Naive thymus-derived CD4-positive, alpha-beta T cell (primary cell): Measurements from ENCODE around the gene GOLGA6L6. TPM values are rescaled to one million over a fixed set of nuclear protein-coding genes. Genes with fewer than 3 reads are reported as not detected.
"Not testable (repeated sequence)": the region's sequence is repeated elsewhere in the genome, so short reads cannot be mapped to it uniquely, and the experiment has no call there.

Experiments used
- ATAC-seq: fragments of 150-1000 bp; cut with Tn5 transposase; 2 replicates; pipeline ENCODE4 v1.10.0; 2021; ENCODE audit warnings: mild to moderate bottlenecking, moderate library complexity
- CTCF ChIA-PET: fragments of 350-600 bp; sonication (Branson Sonifier 250); formaldehyde crosslinking; loops from one replicate; lab custom pipeline; 2021; ENCODE audit warnings: antibody characterized with exemption; lab: Charles Lee
- POLR2A ChIA-PET: fragments of 350-600 bp; sonication (Branson Sonifier 250); formaldehyde crosslinking; loops from one replicate; lab custom pipeline; 2021; ENCODE audit warnings: antibody characterized with exemption, inconsistent platforms; lab: Charles Lee
- DNase-seq, 9 donors: peaks; one replicate each; pipeline versions ENCODE4 v3.0.0 to v3.0.0-alpha.2; 2020 to 2022; ENCODE audit warnings: mixed read lengths in 1 of 9
- H3K27ac ChIP-seq: one replicate; pipeline ENCODE4 v1.7.0; 2013; ENCODE audit warnings: mild to moderate bottlenecking, low read depth, low read length, moderate library complexity
- H3K27me3 ChIP-seq, 2 donors: one replicate each; pipeline ENCODE4 v1.7.0; 2013; ENCODE audit warnings: low read length in 2 of 2, mild to moderate bottlenecking in 2 of 2, moderate library complexity in 2 of 2; ENCODE audit not compliant: control insufficient read depth in 2 of 2, insufficient read depth in 2 of 2
- H3K36me3 ChIP-seq, 3 experiments: 1 replicate in 2 of 3; 2 replicates in 1 of 3; pipeline ENCODE4 v1.7.0; 2013; ENCODE audit warnings: low read length in 3 of 3, mild to moderate bottlenecking in 3 of 3, moderate library complexity in 1 of 3; ENCODE audit not compliant: insufficient read depth in 3 of 3, control insufficient read depth in 2 of 3
- H3K4me1 ChIP-seq, 2 donors: one replicate each; pipeline ENCODE4 v1.7.0; 2013; ENCODE audit warnings: low read length in 2 of 2, mild to moderate bottlenecking in 2 of 2, moderate library complexity in 1 of 2; ENCODE audit not compliant: control insufficient read depth in 2 of 2, insufficient read depth in 2 of 2
- H3K4me3 ChIP-seq: 2 replicates; pipeline ENCODE4 v1.7.0; 2013; ENCODE audit warnings: mild to moderate bottlenecking, low read length
- H3K9me3 ChIP-seq, 3 experiments: 1 replicate in 2 of 3; 2 replicates in 1 of 3; pipeline ENCODE4 v1.7.0; 2013; ENCODE audit warnings: low read length in 3 of 3; ENCODE audit not compliant: control insufficient read depth in 2 of 3
- H3K27ac Mint-ChIP-seq, 9 donors: one replicate each; pipeline ENCODE4 v1.8.0; 2020 to 2022; ENCODE audit warnings: mixed read lengths in 9 of 9, mild to moderate bottlenecking in 8 of 9, moderate library complexity in 5 of 9, inconsistent platforms in 2 of 9
- H3K27me3 Mint-ChIP-seq, 5 donors: one replicate each; pipeline ENCODE4 v1.8.0; 2021 to 2022; ENCODE audit warnings: mixed read lengths in 5 of 5, mild to moderate bottlenecking in 1 of 5
- H3K36me3 Mint-ChIP-seq, 5 donors: one replicate each; pipeline ENCODE4 v1.8.0; 2020 to 2022; ENCODE audit warnings: mixed read lengths in 5 of 5, mild to moderate bottlenecking in 3 of 5, inconsistent platforms in 1 of 5
- H3K4me1 Mint-ChIP-seq, 7 donors: one replicate each; pipeline ENCODE4 v1.8.0; 2020 to 2022; ENCODE audit warnings: mixed read lengths in 7 of 7, mild to moderate bottlenecking in 3 of 7, inconsistent platforms in 1 of 7
- H3K4me3 Mint-ChIP-seq, 10 donors: one replicate each; pipeline ENCODE4 v1.8.0; 2020 to 2022; ENCODE audit warnings: mild to moderate bottlenecking in 10 of 10, mixed read lengths in 10 of 10, moderate library complexity in 6 of 10, inconsistent platforms in 2 of 10
- H3K9me3 Mint-ChIP-seq, 11 donors: one replicate each; pipeline ENCODE4 v1.8.0; 2020 to 2022; ENCODE audit warnings: mixed read lengths in 11 of 11, mild to moderate bottlenecking in 4 of 11, inconsistent platforms in 1 of 11, moderate library complexity in 1 of 11
- intact Hi-C, 2 donors: fragments of 100-400 bp; cut with micrococcal nuclease; formaldehyde crosslinking; loops; one replicate each; pipeline ENCODE4 v1.15.1; 2023
- polyA plus RNA-seq, 2 donors: library from polyadenylated mRNA; unstranded; fragments of 300-500 nt; fragmentation: Illumina TruSeq; gene quantifications; one replicate each; pipeline ENCODE4 v1.2.3, GENCODE V29; 2021
- total RNA-seq, 6 experiments: library from RNA in 5 of 6; stranded (reverse) in 5 of 6; gene quantifications; 1 replicate in 5 of 6; 2 replicates in 1 of 6; pipeline ENCODE4 v1.2.3 and lab custom pipeline; 2021 to 2026

Gene GOLGA6L6, protein sequence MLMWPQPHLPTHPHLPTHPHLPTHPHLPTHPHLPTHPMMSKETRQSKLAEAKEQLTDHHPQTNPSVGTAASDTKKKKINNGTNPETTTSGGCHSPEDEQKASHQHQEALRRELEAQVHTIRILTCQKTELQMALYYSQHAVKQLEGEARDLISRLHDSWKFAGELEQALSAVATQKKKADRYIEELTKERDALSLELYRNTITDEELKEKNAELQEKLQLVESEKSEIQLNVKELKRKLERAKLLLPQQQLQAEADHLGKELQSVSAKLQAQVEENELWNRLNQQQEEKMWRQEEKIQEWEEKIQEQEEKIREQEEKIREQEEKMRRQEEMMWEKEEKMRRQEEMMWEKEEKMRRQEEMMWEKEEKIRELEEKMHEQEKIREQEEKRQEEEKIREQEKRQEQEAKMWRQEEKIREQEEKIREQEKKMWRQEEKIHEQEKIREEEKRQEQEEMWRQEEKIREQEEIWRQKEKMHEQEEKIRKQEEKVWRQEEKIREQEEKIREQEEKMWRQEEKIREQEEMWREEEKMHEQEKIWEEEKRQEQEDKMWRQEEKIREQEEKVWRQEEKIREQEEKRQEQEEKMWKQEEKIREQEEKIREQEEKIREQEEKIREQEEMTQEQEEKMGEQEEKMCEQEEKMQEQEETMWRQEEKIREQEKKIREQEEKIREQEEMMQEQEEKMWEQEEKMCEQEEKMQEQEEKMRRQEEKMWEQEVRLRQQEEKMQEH
- total RNA-seq (not detected), polyA plus RNA-seq (not detected), total RNA-seq (lab: John Stamatoyannopoulos, UW) (not detected)

DNA sequence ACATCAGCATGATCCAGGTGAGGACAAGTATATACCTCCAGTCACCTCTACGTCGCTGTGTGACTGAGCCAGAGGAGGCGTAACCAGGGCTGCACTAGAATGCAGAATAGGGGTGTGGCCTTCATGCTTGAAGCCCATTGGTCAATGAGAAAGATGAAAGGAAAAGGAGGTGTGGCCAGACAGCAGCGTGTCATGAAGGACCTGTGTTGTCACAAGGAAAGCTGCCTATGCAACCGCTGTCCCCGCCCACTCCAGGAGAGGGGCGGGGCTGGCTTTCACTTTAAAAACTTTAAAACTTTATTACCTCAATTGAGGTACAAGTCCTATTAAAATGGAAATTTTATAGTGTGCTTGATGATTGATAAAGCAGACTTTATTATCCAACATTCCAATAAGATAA lies at the start of gene GOLGA6L6:
GOLGA6L6 (minus strand) TSS at position 101 of the 400 bp plus-strand sequence; CDS start at position 10, 91 bp downstream.
- POLR2A ChIA-PET, DNase-seq, H3K4me1 ChIP-seq, H3K27me3 Mint-ChIP-seq, intact Hi-C loops, H3K4me1 Mint-ChIP-seq, H3K4me3 Mint-ChIP-seq, CTCF ChIA-PET, H3K27ac Mint-ChIP-seq, H3K36me3 ChIP-seq, H3K4me3 ChIP-seq, H3K36me3 Mint-ChIP-seq, ATAC-seq, H3K27me3 ChIP-seq, H3K9me3 Mint-ChIP-seq, H3K9me3 ChIP-seq, H3K27ac ChIP-seq: not testable (repeated sequence)

DNA sequence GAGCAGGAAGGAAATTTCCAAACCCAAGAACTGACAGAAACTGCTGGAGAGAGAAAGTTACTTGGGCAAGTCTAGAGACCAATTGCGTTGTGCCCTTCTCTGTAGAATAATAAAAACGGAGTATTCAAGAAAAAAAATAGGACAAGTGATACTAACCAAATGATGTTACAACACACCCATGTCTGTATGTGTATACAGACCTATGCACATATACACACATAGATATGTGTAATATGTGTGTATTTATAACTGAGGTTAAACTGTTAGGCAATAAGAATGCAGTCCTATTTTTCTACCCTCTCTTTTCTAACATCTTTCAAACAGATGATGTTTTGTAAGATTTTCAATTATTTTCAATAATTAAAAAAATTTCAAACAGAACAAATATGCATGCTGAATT lies 48.5 kb upstream of the GOLGA6L6 start:
- H3K9me3 Mint-ChIP-seq, H3K4me3 Mint-ChIP-seq, DNase-seq, ATAC-seq, H3K27ac Mint-ChIP-seq, CTCF ChIA-PET, H3K27me3 ChIP-seq, H3K27ac ChIP-seq, H3K4me3 ChIP-seq, H3K4me1 ChIP-seq, intact Hi-C loops, H3K36me3 ChIP-seq, H3K4me1 Mint-ChIP-seq, H3K27me3 Mint-ChIP-seq, H3K36me3 Mint-ChIP-seq, H3K9me3 ChIP-seq, POLR2A ChIA-PET: not testable (repeated sequence)

DNA sequence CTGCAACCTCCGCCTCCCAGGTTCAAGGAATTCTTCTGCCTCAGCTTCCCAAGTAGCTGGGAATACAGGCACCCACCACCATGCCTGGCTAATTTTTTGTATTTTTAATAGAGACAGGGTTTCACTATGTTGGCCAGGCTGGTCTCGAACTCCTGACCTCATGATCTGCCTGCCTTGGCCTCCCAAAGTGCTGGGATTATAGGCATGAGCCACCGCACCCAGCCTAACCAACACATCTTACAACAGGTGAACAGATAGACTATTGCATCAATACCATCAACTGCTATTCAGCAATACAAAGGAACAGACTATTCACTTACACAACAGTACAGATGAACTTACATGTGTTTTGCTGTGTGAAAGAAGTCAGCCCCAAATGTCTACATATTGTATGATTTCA lies 45.2 kb upstream of the GOLGA6L6 start:
- H3K27ac ChIP-seq, H3K36me3 Mint-ChIP-seq, H3K4me1 ChIP-seq, H3K27me3 Mint-ChIP-seq, H3K4me3 Mint-ChIP-seq, DNase-seq, CTCF ChIA-PET, H3K9me3 ChIP-seq, H3K9me3 Mint-ChIP-seq, ATAC-seq, H3K4me3 ChIP-seq, H3K27me3 ChIP-seq, H3K27ac Mint-ChIP-seq, POLR2A ChIA-PET, H3K4me1 Mint-ChIP-seq, H3K36me3 ChIP-seq, intact Hi-C loops: not testable (repeated sequence)

DNA sequence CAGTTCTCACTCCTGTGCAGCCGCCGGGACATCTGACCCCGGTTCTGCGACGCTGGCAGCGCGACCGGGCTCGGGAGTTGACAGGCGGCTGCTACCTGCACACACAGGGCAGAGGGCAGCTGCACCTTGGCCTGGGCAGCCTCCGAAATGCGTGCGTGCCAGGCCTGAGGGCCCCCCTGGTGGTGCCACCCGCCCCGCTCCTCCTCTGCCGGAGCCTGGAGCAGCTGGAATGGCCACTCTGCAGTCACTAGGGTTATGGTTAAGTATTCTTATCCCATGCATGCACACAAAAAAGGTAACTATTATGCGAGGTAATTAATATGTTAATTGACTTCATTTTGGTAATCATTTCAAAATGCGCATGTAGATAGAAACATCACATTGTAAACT lies 41.1 kb upstream of the GOLGA6L6 start:
- H3K36me3 Mint-ChIP-seq, H3K36me3 ChIP-seq, CTCF ChIA-PET, H3K4me3 Mint-ChIP-seq, DNase-seq, intact Hi-C loops, POLR2A ChIA-PET, H3K4me3 ChIP-seq, H3K9me3 Mint-ChIP-seq, H3K27me3 ChIP-seq, ATAC-seq, H3K27ac Mint-ChIP-seq, H3K4me1 ChIP-seq, H3K27ac ChIP-seq, H3K4me1 Mint-ChIP-seq, H3K9me3 ChIP-seq, H3K27me3 Mint-ChIP-seq: not testable (repeated sequence)

DNA sequence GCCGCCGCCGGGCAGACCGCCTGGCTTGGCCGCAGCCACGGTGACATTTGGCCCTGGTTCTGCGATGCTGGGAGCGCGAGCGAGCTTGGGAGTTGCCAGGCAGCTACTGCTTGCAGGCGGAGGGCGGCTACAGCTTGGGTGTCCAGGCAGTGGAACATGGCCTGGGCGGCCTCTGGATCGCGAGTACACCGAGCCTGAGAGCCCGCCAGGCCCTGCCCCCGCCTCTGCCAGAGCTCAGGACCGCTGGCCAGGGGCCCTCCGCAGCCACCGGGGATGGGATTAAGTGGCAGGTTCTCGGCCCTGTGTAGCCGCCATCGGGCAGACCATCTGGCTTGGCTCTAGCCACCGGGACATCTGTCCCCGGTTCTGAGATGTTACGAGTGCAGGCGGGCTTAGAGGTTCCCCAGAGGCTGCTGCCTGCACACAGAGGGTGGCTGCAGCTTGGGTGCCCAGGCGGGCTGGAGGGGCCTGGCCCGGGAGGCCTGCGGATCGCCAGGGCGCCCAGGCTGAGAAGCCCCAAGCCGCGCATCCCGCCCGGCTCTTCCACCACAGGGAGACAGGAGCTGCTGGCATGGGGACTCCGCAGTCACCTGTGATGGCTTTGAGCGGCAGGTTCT lies 40.6 kb upstream of the GOLGA6L6 start:
- intact Hi-C loops, H3K27me3 ChIP-seq, H3K4me3 ChIP-seq, H3K4me1 Mint-ChIP-seq, H3K27me3 Mint-ChIP-seq, H3K4me1 ChIP-seq, H3K27ac Mint-ChIP-seq, POLR2A ChIA-PET, H3K27ac ChIP-seq, ATAC-seq, H3K4me3 Mint-ChIP-seq, CTCF ChIA-PET, DNase-seq, H3K9me3 ChIP-seq, H3K36me3 Mint-ChIP-seq, H3K9me3 Mint-ChIP-seq, H3K36me3 ChIP-seq: not testable (repeated sequence)

DNA sequence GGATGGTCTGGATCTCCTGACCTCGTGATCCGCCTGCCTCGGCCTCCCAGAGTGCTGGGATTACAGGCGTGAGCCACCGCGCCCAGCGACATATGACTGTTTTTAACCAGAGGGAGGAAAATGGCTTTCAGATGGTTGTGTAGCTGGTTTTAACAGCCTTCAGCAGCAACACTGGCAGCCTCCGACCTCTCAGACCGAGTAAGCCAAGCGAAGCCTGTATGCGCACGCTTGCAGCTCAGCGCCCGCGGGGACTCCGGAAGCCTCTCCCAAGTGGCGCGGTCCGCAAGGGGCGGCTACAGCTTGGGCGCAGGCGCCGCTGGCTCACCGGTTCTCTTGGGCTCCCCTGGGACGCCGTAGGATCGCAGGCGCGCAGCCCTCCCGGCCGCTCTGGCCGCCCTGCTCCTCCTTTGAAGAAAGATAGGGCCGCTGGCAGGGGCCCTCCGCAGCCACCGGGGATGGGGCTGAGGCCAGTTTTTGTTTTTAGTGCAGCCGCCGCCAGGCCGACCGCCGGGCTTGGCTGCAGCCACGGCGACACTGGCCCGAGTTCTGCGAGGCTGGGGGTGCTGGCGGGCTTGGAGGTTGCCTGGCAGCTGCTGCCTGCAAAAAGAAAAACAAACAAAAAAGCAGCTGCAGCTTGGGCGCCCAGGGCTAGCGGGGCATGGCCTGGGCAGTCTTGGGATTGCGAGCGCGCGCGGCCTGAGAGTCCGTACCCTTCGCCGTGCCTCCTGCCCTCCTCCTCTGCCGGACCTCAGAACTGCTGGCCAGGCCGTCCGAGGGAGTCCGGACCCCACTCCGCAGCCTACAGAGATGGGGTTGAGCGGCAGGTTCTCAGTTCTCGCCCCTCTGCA lies 39.9 kb upstream of the GOLGA6L6 start:
- H3K36me3 ChIP-seq, ATAC-seq, CTCF ChIA-PET, H3K27ac ChIP-seq, H3K4me1 Mint-ChIP-seq, H3K9me3 ChIP-seq, H3K27ac Mint-ChIP-seq, H3K27me3 ChIP-seq, DNase-seq, H3K9me3 Mint-ChIP-seq, H3K4me3 Mint-ChIP-seq, H3K27me3 Mint-ChIP-seq, intact Hi-C loops, POLR2A ChIA-PET, H3K4me3 ChIP-seq, H3K36me3 Mint-ChIP-seq, H3K4me1 ChIP-seq: not testable (repeated sequence)
